Activated CD4-positive, alpha-beta T cell treated with anti-CD3 and anti-CD28 coated beads, Interleukin-2, amount 10 ng/mL, durations not matched to agents 7 days and 5 days (primary cell): ENCODE data around the gene GRAMD2B. TPM values are rescaled to one million over a fixed set of nuclear protein-coding genes. Genes with fewer than 3 reads are reported as not detected.
"Not testable (repeated sequence)": the region's sequence is repeated elsewhere in the genome, so short reads cannot be mapped to it uniquely, and the experiment has no call there.

Experiments
- CTCF ChIA-PET: fragments of 350-600 bp; sonication (Branson Sonifier 250); formaldehyde crosslinking; loops from one replicate; lab custom pipeline; 2021; ENCODE audit warnings: antibody characterized with exemption; lab: Charles Lee
- POLR2A ChIA-PET: fragments of 350-600 bp; sonication (Branson Sonifier 250); formaldehyde crosslinking; loops from one replicate; lab custom pipeline; 2021; ENCODE audit warnings: antibody characterized with exemption; lab: Charles Lee
- DNase-seq: peaks from one replicate; pipeline ENCODE4 v3.0.0-alpha.2; 2020
- H3K27ac Mint-ChIP-seq: one replicate; pipeline ENCODE4 v1.8.0; 2021; ENCODE audit warnings: mild to moderate bottlenecking, moderate library complexity, mixed read lengths
- H3K27me3 Mint-ChIP-seq: one replicate; pipeline ENCODE4 v1.8.0; 2021; ENCODE audit warnings: mixed read lengths
- H3K36me3 Mint-ChIP-seq: one replicate; pipeline ENCODE4 v1.8.0; 2021; ENCODE audit warnings: low read depth, mixed read lengths
- H3K4me1 Mint-ChIP-seq: one replicate; pipeline ENCODE4 v1.8.0; 2021; ENCODE audit warnings: mixed read lengths
- H3K4me3 Mint-ChIP-seq: one replicate; pipeline ENCODE4 v1.8.0; 2021; ENCODE audit warnings: mild to moderate bottlenecking, moderate library complexity, mixed read lengths
- H3K9me3 Mint-ChIP-seq: one replicate; pipeline ENCODE4 v1.8.0; 2021; ENCODE audit warnings: mixed read lengths
- total RNA-seq, 2 experiments: library from RNA; stranded (reverse); gene quantifications; one replicate each; pipeline ENCODE4 v1.2.3, GENCODE V29; 2021

Gene GRAMD2B
- total RNA-seq, 2 experiments from 2014 or later = 3.3 to 4.4 TPM

- H3K4me1 Mint-ChIP-seq = peaks cover 20% of the 10 kb centered on the region
- peaks cover 2% of the 10 kb centered on the region for H3K9me3 Mint-ChIP-seq
- no peak for DNase-seq
- H3K36me3 Mint-ChIP-seq = peaks cover 6% of the 10 kb centered on the region
- H3K27ac Mint-ChIP-seq = no peak overlapping the region
- H3K27me3 Mint-ChIP-seq = no peaks in the 10 kb centered on the region
- POLR2A ChIA-PET = no interaction called here
- no peak overlapping the region for H3K4me3 Mint-ChIP-seq
- CTCF ChIA-PET = interaction anchor here (0.5 to 1.1 kb wide), 2 partner anchors 12 to 214 kb away, joined by 3 read pairs; no protein-coding TSS in a partner anchor
Observed at GRCh38 chr5:126511961-126512360, 88.8 kb downstream of the GRAMD2B start.

- Mint-ChIP-seq H3K4me3 (no peak overlapping the region), H3K36me3 (peaks cover 2% of the 10 kb centered on the region), H3K27ac (no peak overlapping the region), H3K27me3 (no peaks in the 10 kb centered on the region), H3K4me1 (peaks cover 19% of the 10 kb centered on the region), H3K9me3 (no peaks in the 10 kb centered on the region)
- POLR2A ChIA-PET = no interaction called here
- CTCF ChIA-PET = interaction anchor here (0.5 to 1.1 kb wide), 2 partner anchors 12 to 214 kb away, joined by 3 read pairs; no protein-coding TSS in a partner anchor
- no peak for DNase-seq
Observed at GRCh38 chr5:126512451-126512850, 89.2 kb downstream of the GRAMD2B start.

GRCh38 chr5:126513302-126513701 is 90.1 kb downstream of the GRAMD2B start:
- H3K4me3 Mint-ChIP-seq = no peak overlapping the region
- ChIA-PET POLR2A (no interaction called here), CTCF (no interaction called here)
- no peak overlapping the region for H3K27ac Mint-ChIP-seq
- no peaks in the 10 kb centered on the region for H3K27me3 Mint-ChIP-seq
- peaks cover 2% of the 10 kb centered on the region for H3K36me3 Mint-ChIP-seq
- H3K9me3 Mint-ChIP-seq = no peaks in the 10 kb centered on the region
- DNase-seq = no peak
- peaks cover 15% of the 10 kb centered on the region for H3K4me1 Mint-ChIP-seq

- DNase-seq = no peak
Observed at GRCh38 chr5:126513703-126514102, 90.5 kb downstream of the GRAMD2B start.

GRCh38 chr5:126514131-126514557 is 90.9 kb downstream of the GRAMD2B start:
- POLR2A ChIA-PET = no interaction called here
- DNase-seq = no peak
- Mint-ChIP-seq H3K9me3 (no peaks in the 10 kb centered on the region), H3K4me1 (peaks cover 6% of the 10 kb centered on the region), H3K4me3 (no peak overlapping the region), H3K27ac (no peak overlapping the region), H3K36me3 (no peaks in the 10 kb centered on the region), H3K27me3 (no peaks in the 10 kb centered on the region)
- CTCF ChIA-PET = no interaction called here

More at GRCh38 chr5:126513703-126514102, 90.5 kb downstream of the GRAMD2B start:
- Mint-ChIP-seq H3K36me3 (no peaks in the 10 kb centered on the region), H3K9me3 (no peaks in the 10 kb centered on the region), H3K4me1 (peaks cover 11% of the 10 kb centered on the region), H3K27me3 (no peaks in the 10 kb centered on the region), H3K27ac (no peak overlapping the region), H3K4me3 (no peak overlapping the region)
- ChIA-PET POLR2A (no interaction called here), CTCF (no interaction called here)

- DNase-seq = no peak
- Mint-ChIP-seq H3K4me3 (no peak overlapping the region), H3K27me3 (no peaks in the 10 kb centered on the region), H3K36me3 (no peaks in the 10 kb centered on the region), H3K27ac (no peak overlapping the region), H3K4me1 (peaks cover 3% of the 10 kb centered on the region), H3K9me3 (no peaks in the 10 kb centered on the region)
- POLR2A ChIA-PET = no interaction called here
- CTCF ChIA-PET = no interaction called here
Observed at GRCh38 chr5:126514558-126515141, 91.4 kb downstream of the GRAMD2B start.

GRCh38 chr5:126515337-126515736 is 92.1 kb downstream of the GRAMD2B start:
- no peaks in the 10 kb centered on the region for H3K9me3 Mint-ChIP-seq
- H3K27me3 Mint-ChIP-seq = no peaks in the 10 kb centered on the region
- no peaks in the 10 kb centered on the region for H3K4me1 Mint-ChIP-seq
- no peak overlapping the region for H3K27ac Mint-ChIP-seq
- ChIA-PET POLR2A (no interaction called here), CTCF (no interaction called here)
- DNase-seq = no peak
- no peaks in the 10 kb centered on the region for H3K36me3 Mint-ChIP-seq
- no peak overlapping the region for H3K4me3 Mint-ChIP-seq

- no peaks in the 10 kb centered on the region for H3K36me3 Mint-ChIP-seq
- DNase-seq = no peak
- no peaks in the 10 kb centered on the region for H3K9me3 Mint-ChIP-seq
- no peak overlapping the region for H3K27ac Mint-ChIP-seq
- CTCF ChIA-PET = no interaction called here
- POLR2A ChIA-PET = no interaction called here
- H3K27me3 Mint-ChIP-seq = no peaks in the 10 kb centered on the region
- H3K4me1 Mint-ChIP-seq = no peaks in the 10 kb centered on the region
- no peak overlapping the region for H3K4me3 Mint-ChIP-seq
Observed at GRCh38 chr5:126516133-126516532, 92.9 kb downstream of the GRAMD2B start.

GRCh38 chr5:126516852-126517251 is 93.6 kb downstream of the GRAMD2B start:
- Mint-ChIP-seq H3K9me3 (no peaks in the 10 kb centered on the region), H3K27ac (no peak overlapping the region), H3K4me1 (no peaks in the 10 kb centered on the region), H3K4me3 (no peak overlapping the region), H3K27me3 (no peaks in the 10 kb centered on the region), H3K36me3 (no peaks in the 10 kb centered on the region)
- CTCF ChIA-PET = interaction anchor here (1.0 kb wide), 1 partner anchor 18 kb away, joined by 3 read pairs; no protein-coding TSS in a partner anchor
- DNase-seq = no peak
- POLR2A ChIA-PET = no interaction called here

- H3K9me3 Mint-ChIP-seq, DNase-seq, POLR2A ChIA-PET, H3K4me3 Mint-ChIP-seq, H3K27me3 Mint-ChIP-seq, H3K27ac Mint-ChIP-seq, H3K36me3 Mint-ChIP-seq, H3K4me1 Mint-ChIP-seq: not testable (repeated sequence)
- CTCF ChIA-PET = interaction anchor here (1.9 kb wide), 1 partner anchor 168 kb away, joined by 4 read pairs; no protein-coding TSS in a partner anchor
Observed at GRCh38 chr5:126519223-126519622, 96.0 kb downstream of the GRAMD2B start.

GRCh38 chr5:126519637-126520592 is 96.7 kb downstream of the GRAMD2B start:
- Mint-ChIP-seq H3K9me3 (no peaks in the 10 kb centered on the region), H3K27ac (no peak overlapping the region), H3K4me3 (no peak overlapping the region), H3K4me1 (no peaks in the 10 kb centered on the region), H3K27me3 (no peaks in the 10 kb centered on the region), H3K36me3 (no peaks in the 10 kb centered on the region)
- ChIA-PET POLR2A (no interaction called here), CTCF (interaction anchor here (1.9 kb wide), 1 partner anchor 169 kb away, joined by 4 read pairs; no protein-coding TSS in a partner anchor)
- DNase-seq = no peak

GRCh38 chr5:126520593-126520953 is 97.4 kb downstream of the GRAMD2B start:
- ChIA-PET CTCF (interaction anchor here (0.7 to 1.4 kb wide), 3 partner anchors 10 to 21 kb away, joined by 3 to 5 read pairs (median 3); no protein-coding TSS in a partner anchor), POLR2A (no interaction called here)
- DNase-seq = no peak
- no peaks in the 10 kb centered on the region for H3K27me3 Mint-ChIP-seq
- H3K4me1 Mint-ChIP-seq = no peaks in the 10 kb centered on the region
- H3K27ac Mint-ChIP-seq = no peak overlapping the region
- H3K36me3 Mint-ChIP-seq = no peaks in the 10 kb centered on the region
- H3K4me3 Mint-ChIP-seq = no peak overlapping the region
- no peaks in the 10 kb centered on the region for H3K9me3 Mint-ChIP-seq

GRCh38 chr5:126521130-126521529 is 97.9 kb downstream of the GRAMD2B start:
- no peak for DNase-seq
- H3K4me1 Mint-ChIP-seq = no peaks in the 10 kb centered on the region
- no peaks in the 10 kb centered on the region for H3K9me3 Mint-ChIP-seq
- no peak overlapping the region for H3K4me3 Mint-ChIP-seq
- no peaks in the 10 kb centered on the region for H3K27me3 Mint-ChIP-seq
- ChIA-PET CTCF (interaction anchor here (0.7 to 1.4 kb wide), 4 partner anchors 10 to 154 kb away, joined by 3 to 5 read pairs (median 3); no protein-coding TSS in a partner anchor), POLR2A (no interaction called here)
- no peaks in the 10 kb centered on the region for H3K36me3 Mint-ChIP-seq
- H3K27ac Mint-ChIP-seq = no peak overlapping the region
